ENCODE data around the gene CBLB. TPM values are rescaled to one million over a fixed set of nuclear protein-coding genes. Genes with fewer than 3 reads are reported as not detected.

Gene CBLB
- total and polyA plus RNA-seq, 9 of the 15 experiments (the other 6 are each of a cell fraction or from before 2014, with no cell fraction given) = 1.8 to 8.1 (median 5.3) TPM

GRCh38 chr3:105656651-105657504, 211.9 kb downstream of the CBLB start:
- FAIRE-seq = no peak
- TF ChIP-seq RBM15 (IDR thresholded peaks at IDR 0.05; ENCODE audit: insufficient read depth, low read length) (no peak), RBM17 (IDR thresholded peaks at IDR 0.05; ENCODE audit: borderline replicate concordance, low read depth, low read length) (no peak), THAP12 (CRISPR knock-in tag; IDR thresholded peaks at IDR 0.05) (no peak), FOSL1 (tag; conservative IDR thresholded peaks at IDR 0.05) (no peak), POLR3A (IDR thresholded peaks at IDR 0.05; ENCODE audit: borderline replicate concordance, extremely low read depth, insufficient read depth, insufficient read length) (no peak), DLX4 (CRISPR knock-in tag; IDR thresholded peaks at IDR 0.05) (no peak), ESRRA (IDR thresholded peaks at IDR 0.05; ENCODE audit: borderline replicate concordance, low read depth) (no peak), EWSR1 (IDR thresholded peaks at IDR 0.05; ENCODE audit: borderline replicate concordance, low read depth, partially characterized antibody) (no peak), ZBTB8A (IDR thresholded peaks at IDR 0.05; ENCODE audit: partially characterized antibody) (no peak), PHF8 (IDR thresholded peaks at IDR 0.05; ENCODE audit: borderline replicate concordance, low read length) (no peak)
- TF ChIP-seq, protein P1, sequence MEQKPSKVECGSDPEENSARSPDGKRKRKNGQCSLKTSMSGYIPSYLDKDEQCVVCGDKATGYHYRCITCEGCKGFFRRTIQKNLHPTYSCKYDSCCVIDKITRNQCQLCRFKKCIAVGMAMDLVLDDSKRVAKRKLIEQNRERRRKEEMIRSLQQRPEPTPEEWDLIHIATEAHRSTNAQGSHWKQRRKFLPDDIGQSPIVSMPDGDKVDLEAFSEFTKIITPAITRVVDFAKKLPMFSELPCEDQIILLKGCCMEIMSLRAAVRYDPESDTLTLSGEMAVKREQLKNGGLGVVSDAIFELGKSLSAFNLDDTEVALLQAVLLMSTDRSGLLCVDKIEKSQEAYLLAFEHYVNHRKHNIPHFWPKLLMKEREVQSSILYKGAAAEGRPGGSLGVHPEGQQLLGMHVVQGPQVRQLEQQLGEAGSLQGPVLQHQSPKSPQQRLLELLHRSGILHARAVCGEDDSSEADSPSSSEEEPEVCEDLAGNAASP (IDR thresholded peaks at IDR 0.05) = no peak
- TF ChIP-seq, protein P2, sequence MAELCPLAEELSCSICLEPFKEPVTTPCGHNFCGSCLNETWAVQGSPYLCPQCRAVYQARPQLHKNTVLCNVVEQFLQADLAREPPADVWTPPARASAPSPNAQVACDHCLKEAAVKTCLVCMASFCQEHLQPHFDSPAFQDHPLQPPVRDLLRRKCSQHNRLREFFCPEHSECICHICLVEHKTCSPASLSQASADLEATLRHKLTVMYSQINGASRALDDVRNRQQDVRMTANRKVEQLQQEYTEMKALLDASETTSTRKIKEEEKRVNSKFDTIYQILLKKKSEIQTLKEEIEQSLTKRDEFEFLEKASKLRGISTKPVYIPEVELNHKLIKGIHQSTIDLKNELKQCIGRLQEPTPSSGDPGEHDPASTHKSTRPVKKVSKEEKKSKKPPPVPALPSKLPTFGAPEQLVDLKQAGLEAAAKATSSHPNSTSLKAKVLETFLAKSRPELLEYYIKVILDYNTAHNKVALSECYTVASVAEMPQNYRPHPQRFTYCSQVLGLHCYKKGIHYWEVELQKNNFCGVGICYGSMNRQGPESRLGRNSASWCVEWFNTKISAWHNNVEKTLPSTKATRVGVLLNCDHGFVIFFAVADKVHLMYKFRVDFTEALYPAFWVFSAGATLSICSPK (IDR thresholded peaks at IDR 0.05; ENCODE audit: borderline replicate concordance) = no peak
- TF ChIP-seq, protein P3, sequence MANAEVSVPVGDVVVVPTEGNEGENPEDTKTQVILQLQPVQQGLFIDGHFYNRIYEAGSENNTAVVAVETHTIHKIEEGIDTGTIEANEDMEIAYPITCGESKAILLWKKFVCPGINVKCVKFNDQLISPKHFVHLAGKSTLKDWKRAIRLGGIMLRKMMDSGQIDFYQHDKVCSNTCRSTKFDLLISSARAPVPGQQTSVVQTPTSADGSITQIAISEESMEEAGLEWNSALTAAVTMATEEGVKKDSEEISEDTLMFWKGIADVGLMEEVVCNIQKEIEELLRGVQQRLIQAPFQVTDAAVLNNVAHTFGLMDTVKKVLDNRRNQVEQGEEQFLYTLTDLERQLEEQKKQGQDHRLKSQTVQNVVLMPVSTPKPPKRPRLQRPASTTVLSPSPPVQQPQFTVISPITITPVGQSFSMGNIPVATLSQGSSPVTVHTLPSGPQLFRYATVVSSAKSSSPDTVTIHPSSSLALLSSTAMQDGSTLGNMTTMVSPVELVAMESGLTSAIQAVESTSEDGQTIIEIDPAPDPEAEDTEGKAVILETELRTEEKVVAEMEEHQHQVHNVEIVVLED (CRISPR knock-in tag; IDR thresholded peaks at IDR 0.05) = no peak

More at GRCh38 chr3:105656651-105657504, 211.9 kb downstream of the CBLB start:
- no peaks in the 10 kb centered on the region for H4K20me1 ChIP-seq (replicated peaks; ENCODE audit: control insufficient read depth, insufficient read depth, low read length)
- H3K27ac ChIP-seq (ENCODE audit: extremely low read depth, low read depth, low read length) = no peak overlapping the region
- ChIA-PET POLR2A (no interaction called here), CTCF (ENCODE audit: low intra/inter-chr PET ratio) (no interaction called here)
- H3K4me3 ChIP-seq = no peak overlapping the region
- H3K4me2 ChIP-seq (ENCODE audit: insufficient read depth, low read length) = no peak overlapping the region
- H3K36me3 ChIP-seq (ENCODE audit: control insufficient read depth, insufficient read depth, low read length) = no peaks in the 10 kb centered on the region
- H3K9me1 ChIP-seq (ENCODE audit: control insufficient read depth, insufficient read depth, low read length) = no peaks in the 10 kb centered on the region
- in situ Hi-C loops (cut with MboI) (no loop called here), intact Hi-C loops (cut with micrococcal nuclease) (no loop called here)
- no peaks in the 10 kb centered on the region for H3K79me2 ChIP-seq (ENCODE audit: control insufficient read depth, insufficient read depth, low read length)
- ATAC-seq = no peak
- H3K9me3 ChIP-seq (replicated peaks; ENCODE audit: control insufficient read depth, insufficient read depth, low read depth, low read length) = no peaks in the 10 kb centered on the region
- no peak for DNase-seq (ENCODE audit: extremely low read depth in 1 of 4, low spot score in 3 of 4)
- H3K4me1 ChIP-seq (replicated peaks in 1 of 2; ENCODE audit: control insufficient read depth in 2 of 2, insufficient read depth in 2 of 2, low read length in 2 of 2) = no peaks in the 10 kb centered on the region
- H2AFZ ChIP-seq (ENCODE audit: low read depth, low read length) = no peak overlapping the region
- 0% methylated on average over 1 of the region's 1 CpG for WGBS (ENCODE audit: insufficient coverage, low coverage, missing lambda C conversion rate)
- H3K27me3 ChIP-seq (ENCODE audit: control insufficient read depth in 2 of 2, insufficient read depth in 2 of 2, low read length in 2 of 2) = no peaks in the 10 kb centered on the region
- no TSS peak for BruUV-seq (replicated peaks)
- no peak overlapping the region for H3K9ac ChIP-seq (ENCODE audit: insufficient read depth in 1 of 2, low read depth in 2 of 2, low read length in 2 of 2)

All from K562 (cell line).